ENCODE data around the gene HSP90AB1.

DNA sequence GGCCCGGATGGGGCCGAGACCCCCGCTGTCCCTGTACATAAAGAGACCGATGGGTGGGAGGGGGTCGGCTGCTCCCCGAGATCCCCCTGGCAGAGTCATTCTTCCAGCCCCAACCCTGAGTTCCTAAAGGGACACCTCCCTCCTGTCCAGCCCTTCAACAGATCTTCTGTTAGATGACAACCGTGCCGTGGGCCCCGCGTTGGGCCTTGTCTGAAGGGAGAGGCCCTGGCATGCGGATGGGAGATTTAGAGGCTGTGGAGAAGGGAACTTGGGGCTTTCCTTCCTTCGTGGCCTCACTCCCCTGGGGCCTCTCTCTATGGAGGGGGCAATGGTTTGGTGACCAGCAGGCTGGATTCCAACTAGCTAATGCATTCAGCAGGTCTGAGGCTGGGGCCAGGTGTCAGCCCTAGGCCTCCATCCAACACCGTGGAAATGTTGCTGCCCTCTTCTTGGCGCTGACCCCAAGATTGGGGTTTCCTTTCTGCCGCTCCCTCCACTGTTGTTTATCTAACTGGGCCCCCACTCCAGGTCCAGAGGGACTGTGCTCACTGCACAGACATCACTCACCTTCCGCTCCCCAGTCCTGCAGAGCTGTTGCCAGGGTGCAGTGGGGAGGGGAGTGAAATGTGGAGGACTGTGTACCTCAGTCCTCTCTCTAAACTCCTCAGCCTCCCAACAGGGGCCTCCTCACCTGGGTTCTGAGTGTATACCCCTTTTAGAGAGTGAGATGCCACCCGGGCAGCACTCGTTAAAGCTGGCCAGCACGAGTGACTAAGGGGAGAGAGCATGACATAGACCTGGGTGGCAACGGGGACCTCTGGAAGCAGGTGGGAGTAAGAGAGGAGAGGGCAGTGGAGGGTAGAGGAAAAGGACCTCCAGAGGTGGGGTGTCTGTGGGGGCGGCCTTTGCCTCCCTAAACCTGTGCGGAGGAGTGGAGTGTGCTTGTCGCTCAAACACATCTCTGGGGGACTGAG, 30.1 kb downstream of the HSP90AB1 start:
- TF ChIP-seq CTCF (IDR thresholded peaks at IDR 0.05) (no peak), POLR2AphosphoS5 (IDR thresholded peaks at IDR 0.05) (no peak), EP300 (IDR thresholded peaks at IDR 0.05) (no peak)

All from esophagus muscularis mucosa (tissue), 4 donors.